OCI-LY1 (cell line): ENCODE data around the gene ZFP92.

Experiments used
- H2AFZ ChIP-seq: fragments of 200-600 bp; sonication (generic), shearing (Covaris generic); 2 replicates; pipeline ENCODE4 v1.6.0; 2014; ENCODE audit warnings: antibody characterized with exemption, mild to moderate bottlenecking, low read length
- H3F3A ChIP-seq: fragments of 200-600 bp; sonication (generic), shearing (Covaris generic); 2 replicates; pipeline ENCODE4 v1.6.0; 2014; ENCODE audit warnings: mild to moderate bottlenecking, antibody characterized with exemption, low read length, moderate library complexity; ENCODE audit not compliant: insufficient read depth
- H3K27ac ChIP-seq: fragments of 200-600 bp; sonication (generic); 2 replicates; pipeline ENCODE4 v1.5.1; 2014; ENCODE audit warnings: low read length, mixed run types, mild to moderate bottlenecking, low read depth; ENCODE audit not compliant: poor library complexity, severe bottlenecking
- H3K27me3 ChIP-seq: fragments of 200-600 bp; sonication (generic); 2 replicates; pipeline ENCODE4 v1.6.0; 2014; ENCODE audit warnings: antibody characterized with exemption, mild to moderate bottlenecking, low read length, moderate library complexity; ENCODE audit not compliant: insufficient read depth
- H3K36me3 ChIP-seq: fragments of 200-600 bp; sonication (generic); 2 replicates; pipeline ENCODE4 v1.6.1; 2014; ENCODE audit warnings: mild to moderate bottlenecking, antibody characterized with exemption, low read length, moderate library complexity, mixed read lengths; ENCODE audit not compliant: insufficient read depth
- H3K4me1 ChIP-seq: fragments of 200-600 bp; sonication (generic); 2 replicates; pipeline ENCODE4 v1.5.1; 2014; ENCODE audit warnings: mild to moderate bottlenecking, low read length, moderate library complexity; ENCODE audit not compliant: insufficient read depth, severe bottlenecking
- H3K4me2 ChIP-seq: fragments of 200-600 bp; sonication (generic), shearing (Covaris generic); 2 replicates; pipeline ENCODE4 v1.6.1; 2014; ENCODE audit warnings: low read length
- H3K4me3 ChIP-seq: fragments of 200-600 bp; sonication (generic); 2 replicates; pipeline ENCODE4 v1.5.1; 2014; ENCODE audit warnings: low read length, low read depth, mild to moderate bottlenecking, mixed read lengths; ENCODE audit not compliant: poor library complexity, severe bottlenecking
- H3K79me2 ChIP-seq: fragments of 200-600 bp; shearing (Covaris generic); 2 replicates; pipeline ENCODE4 v1.6.1; 2016; ENCODE audit warnings: mixed run types, low read length, mixed read lengths; ENCODE audit not compliant: insufficient read depth
- H3K9ac ChIP-seq: fragments of 200-600 bp; sonication (generic), shearing (Covaris generic); 2 replicates; pipeline ENCODE4 v1.6.1; 2014; ENCODE audit warnings: mild to moderate bottlenecking, low read length, mixed read lengths
- H3K9me2 ChIP-seq: fragments of 200-600 bp; sonication (generic), shearing (Covaris generic); 2 replicates; pipeline ENCODE4 v1.6.1; 2014; ENCODE audit warnings: low read depth, mild to moderate bottlenecking, low read length, mixed read lengths
- H3K9me3 ChIP-seq: fragments of 200-600 bp; shearing (Covaris generic); 2 replicates; pipeline ENCODE4 v1.6.1; 2014; ENCODE audit warnings: low read length, mixed read lengths
- H4K20me1 ChIP-seq: fragments of 200-600 bp; sonication (generic), shearing (Covaris generic); 2 replicates; pipeline ENCODE4 v1.6.0; 2016; ENCODE audit warnings: mild to moderate bottlenecking, low read length; ENCODE audit not compliant: insufficient read depth
- EZH2 ChIP-seq: fragments of 200-600 bp; sonication (generic), shearing (Covaris generic); IDR thresholded peaks from 2 replicates; pipeline ENCODE4 v1.8.0; 2017; ENCODE audit warnings: borderline replicate concordance, mixed run types, mild to moderate bottlenecking, antibody characterized with exemption, low read length, moderate library complexity, mixed read lengths
- TF ChIP-seq, protein P1 (sequence below): fragments of 200-600 bp; sonication (generic), shearing (Covaris generic); IDR thresholded peaks from 2 replicates; pipeline ENCODE4 v1.5.1; 2017; ENCODE audit warnings: mild to moderate bottlenecking, antibody characterized with exemption, low read length, moderate library complexity, mixed read lengths

The ZFP92 gene

GRCh38 chrX:153366119-153366518 lies 45.2 kb upstream of the ZFP92 start:
- no peaks in the 10 kb centered on the region for H3K79me2 ChIP-seq
- no peaks in the 10 kb centered on the region for H3K27me3 ChIP-seq
- no peak overlapping the region for H3K27ac ChIP-seq
- peaks cover 7% of the 10 kb centered on the region for H3K4me1 ChIP-seq
- no peak for TF ChIP-seq EZH2
- TF ChIP-seq, protein P1, sequence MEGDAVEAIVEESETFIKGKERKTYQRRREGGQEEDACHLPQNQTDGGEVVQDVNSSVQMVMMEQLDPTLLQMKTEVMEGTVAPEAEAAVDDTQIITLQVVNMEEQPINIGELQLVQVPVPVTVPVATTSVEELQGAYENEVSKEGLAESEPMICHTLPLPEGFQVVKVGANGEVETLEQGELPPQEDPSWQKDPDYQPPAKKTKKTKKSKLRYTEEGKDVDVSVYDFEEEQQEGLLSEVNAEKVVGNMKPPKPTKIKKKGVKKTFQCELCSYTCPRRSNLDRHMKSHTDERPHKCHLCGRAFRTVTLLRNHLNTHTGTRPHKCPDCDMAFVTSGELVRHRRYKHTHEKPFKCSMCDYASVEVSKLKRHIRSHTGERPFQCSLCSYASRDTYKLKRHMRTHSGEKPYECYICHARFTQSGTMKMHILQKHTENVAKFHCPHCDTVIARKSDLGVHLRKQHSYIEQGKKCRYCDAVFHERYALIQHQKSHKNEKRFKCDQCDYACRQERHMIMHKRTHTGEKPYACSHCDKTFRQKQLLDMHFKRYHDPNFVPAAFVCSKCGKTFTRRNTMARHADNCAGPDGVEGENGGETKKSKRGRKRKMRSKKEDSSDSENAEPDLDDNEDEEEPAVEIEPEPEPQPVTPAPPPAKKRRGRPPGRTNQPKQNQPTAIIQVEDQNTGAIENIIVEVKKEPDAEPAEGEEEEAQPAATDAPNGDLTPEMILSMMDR = no peak
- no peak overlapping the region for H3K9ac ChIP-seq
- no peaks in the 10 kb centered on the region for H3F3A ChIP-seq
- H3K36me3 ChIP-seq = no peaks in the 10 kb centered on the region
- H2AFZ ChIP-seq = no peak overlapping the region
- no peak overlapping the region for H3K4me3 ChIP-seq
- no peaks in the 10 kb centered on the region for H3K9me2 ChIP-seq
- no peaks in the 10 kb centered on the region for H4K20me1 ChIP-seq
- H3K4me2 ChIP-seq = no peak overlapping the region
- H3K9me3 ChIP-seq = no peaks in the 10 kb centered on the region

DNA sequence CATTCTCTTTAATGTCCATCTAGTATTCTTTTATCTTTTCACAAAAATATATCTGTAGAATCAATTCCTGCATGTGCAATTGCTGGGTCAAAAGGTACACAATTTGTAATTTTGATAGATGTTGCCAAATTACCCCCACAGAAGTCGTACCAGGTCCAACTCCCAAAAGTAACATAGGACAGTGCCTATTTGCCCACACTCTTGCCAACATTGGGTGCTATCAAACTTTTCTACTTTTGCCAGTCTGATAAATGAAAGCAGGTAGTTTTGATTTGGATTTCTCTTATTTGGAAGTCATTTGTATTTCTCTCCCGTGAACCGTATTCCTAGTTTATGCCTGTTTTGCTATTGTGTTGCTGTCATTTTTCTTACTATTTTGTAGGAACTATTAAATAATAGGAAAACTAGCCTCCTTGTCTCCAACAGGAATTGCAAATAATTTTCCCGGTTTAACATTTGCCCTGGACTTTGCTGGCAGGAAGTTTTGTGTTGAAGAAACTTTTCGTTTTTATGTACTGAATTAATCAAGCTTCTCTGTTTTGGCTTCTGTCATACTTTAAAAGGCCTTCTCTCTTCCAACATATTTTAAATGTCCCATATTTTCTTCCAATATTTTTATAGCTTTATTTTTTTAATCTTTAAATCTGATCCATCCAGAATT lies 44.3 kb upstream of the ZFP92 start:
- Histone ChIP-seq H3F3A (no peaks in the 10 kb centered on the region), H3K9me3 (no peaks in the 10 kb centered on the region), H3K9me2 (no peaks in the 10 kb centered on the region), H3K27me3 (no peaks in the 10 kb centered on the region), H3K4me2 (no peak overlapping the region), H3K27ac (no peak overlapping the region), H4K20me1 (no peaks in the 10 kb centered on the region), H2AFZ (no peak overlapping the region), H3K79me2 (no peaks in the 10 kb centered on the region), H3K4me3 (no peak overlapping the region), H3K9ac (no peak overlapping the region), H3K36me3 (no peaks in the 10 kb centered on the region), H3K4me1 (peaks cover 2% of the 10 kb centered on the region)
- TF ChIP-seq, protein P1 = no peak
- no peak for TF ChIP-seq EZH2

GRCh38 chrX:153370293-153371055 lies 40.8 kb upstream of the ZFP92 start:
- Histone ChIP-seq H3K9ac (no peak overlapping the region), H3K79me2 (no peaks in the 10 kb centered on the region), H2AFZ (no peak overlapping the region), H4K20me1 (no peaks in the 10 kb centered on the region), H3K4me1 (peaks cover 7% of the 10 kb centered on the region), H3K4me2 (no peak overlapping the region), H3F3A (no peaks in the 10 kb centered on the region), H3K9me3 (no peaks in the 10 kb centered on the region), H3K4me3 (no peak overlapping the region), H3K27ac (no peak overlapping the region), H3K27me3 (no peaks in the 10 kb centered on the region), H3K9me2 (no peaks in the 10 kb centered on the region), H3K36me3 (no peaks in the 10 kb centered on the region)
- TF ChIP-seq, protein P1 = no peak
- no peak for TF ChIP-seq EZH2
